ENCODE measurements around the gene STAB2.
A peak's percentile ranks its signal among the peaks of the same experiment; 100 is the strongest.

Gene STAB2

DNA sequence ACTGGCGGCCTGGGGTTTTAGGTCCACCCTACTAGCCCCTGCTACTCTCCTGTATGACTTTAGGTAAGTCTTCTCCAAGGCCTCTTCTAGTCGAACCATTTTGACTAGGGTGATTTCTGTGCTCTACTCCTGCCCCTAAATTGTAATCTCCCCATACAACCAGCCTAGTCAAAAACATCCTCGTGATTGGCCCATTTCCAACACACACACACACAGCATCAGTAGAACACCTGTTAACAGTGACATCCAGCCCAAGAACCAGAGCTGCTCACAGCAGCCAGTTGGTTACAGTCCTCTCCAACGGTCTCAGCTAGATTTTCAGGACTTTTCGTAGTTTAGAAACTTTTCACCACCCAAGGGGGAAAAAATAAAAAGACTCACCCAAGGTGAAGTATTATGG lies 223.0 kb downstream of the STAB2 start:
- DNase-seq = peak; percentile 15

DNA sequence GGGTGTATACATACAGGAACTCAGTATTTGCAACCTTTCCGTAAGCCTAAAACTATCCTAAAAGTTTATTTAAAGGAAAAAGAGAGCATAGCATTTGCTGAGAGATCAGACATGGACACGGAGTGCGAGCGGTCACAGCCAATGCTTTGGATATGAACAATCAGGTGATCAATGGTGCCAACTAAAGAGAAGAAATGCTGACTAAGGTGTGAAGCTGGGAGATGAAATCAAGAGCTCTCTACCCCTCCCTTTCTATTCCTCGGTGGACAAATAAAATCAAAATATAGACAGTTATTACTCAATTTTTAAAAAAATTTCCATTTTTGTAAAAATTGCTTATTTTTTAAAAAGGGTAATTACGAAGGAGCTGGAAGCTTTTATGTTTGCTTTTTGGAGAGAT lies 224.7 kb downstream of the STAB2 start:
- no peak for DNase-seq

DNA sequence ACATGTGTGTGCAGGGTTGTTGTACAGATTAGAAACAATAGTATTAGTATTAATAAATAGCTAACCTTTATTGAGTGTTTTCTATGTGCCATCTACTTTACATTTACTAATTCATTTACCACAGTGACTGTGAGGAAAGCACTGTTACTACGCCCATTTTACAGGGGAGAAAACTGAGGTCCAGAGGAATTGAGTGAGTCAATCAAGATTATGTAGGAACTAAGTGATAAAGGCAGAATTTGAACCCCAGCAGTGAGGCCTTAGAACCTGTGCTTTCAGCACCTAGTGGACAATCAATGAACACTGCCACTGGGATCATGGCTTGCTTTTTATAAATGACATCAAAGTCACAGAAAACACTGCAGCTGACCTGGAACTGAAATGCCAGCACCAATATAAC lies 225.7 kb downstream of the STAB2 start:
- DNase-seq = no peak

DNA sequence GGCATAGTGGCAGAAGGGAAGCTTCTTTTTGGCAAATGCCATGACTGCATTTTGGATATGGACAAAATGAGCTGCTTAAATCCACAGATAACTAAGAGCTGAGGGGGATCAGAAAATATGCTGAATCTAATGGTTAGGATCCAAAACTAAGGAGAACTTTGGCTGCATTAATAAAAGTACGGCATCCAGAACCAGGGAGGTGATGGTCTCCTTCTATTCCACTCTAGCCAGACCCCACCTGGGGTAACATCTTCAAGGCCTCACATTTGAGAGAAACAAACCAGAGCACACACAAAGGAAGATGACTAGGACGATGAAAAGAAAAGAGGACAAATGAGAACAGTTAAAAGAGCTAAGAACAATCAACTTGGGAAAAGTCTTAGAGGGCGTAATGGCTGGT lies 226.4 kb downstream of the STAB2 start:
- no peak for DNase-seq

DNA sequence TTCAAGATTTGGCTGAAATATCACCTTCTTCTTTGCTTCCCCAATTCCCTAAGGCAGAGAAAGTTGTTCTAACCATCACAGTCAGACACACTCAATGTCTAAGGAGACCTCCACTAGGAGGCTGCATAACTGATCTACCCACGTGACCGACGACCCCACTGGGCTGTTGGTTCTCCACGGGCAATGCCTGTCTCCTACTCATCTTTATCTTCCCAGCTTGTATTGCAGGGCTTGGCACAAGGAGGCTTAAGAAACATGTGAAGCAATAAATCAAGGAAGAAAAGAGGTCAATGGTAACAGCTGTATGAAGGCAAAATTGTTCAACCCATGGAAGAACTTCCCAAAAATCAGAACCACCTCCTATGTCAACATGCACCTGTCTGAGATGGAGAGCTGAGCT lies 226.9 kb downstream of the STAB2 start:
- no peak for DNase-seq

DNA sequence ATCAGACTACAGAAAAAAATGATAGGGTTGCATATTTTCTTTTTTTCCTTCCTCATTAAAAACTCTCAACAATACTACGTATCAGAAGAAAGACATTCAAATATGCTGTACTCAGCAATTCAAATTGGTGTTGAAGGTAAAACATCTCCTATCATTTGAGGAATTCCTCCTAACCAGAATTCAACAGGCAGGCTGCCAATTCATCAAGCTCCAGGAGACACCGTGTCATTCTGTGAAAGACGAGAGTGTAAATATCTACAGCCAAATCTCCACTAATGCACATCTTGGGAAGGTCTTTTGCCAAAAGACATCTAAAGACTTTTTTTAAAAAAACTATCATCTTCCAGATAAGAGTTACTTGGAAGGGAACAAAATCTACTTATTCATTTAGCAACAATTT lies 227.4 kb downstream of the STAB2 start:
- DNase-seq = no peak

All from NCI-H2171 (cell line).